Esophagus squamous epithelium (tissue), 5 donors: Measurements from ENCODE around the gene ZNF319. TPM values are rescaled to one million over a fixed set of nuclear protein-coding genes. Genes with fewer than 3 reads are reported as not detected.

Source experiments
- DNase-seq: peaks from one replicate; lab custom pipeline; 2025; lab: John Stamatoyannopoulos, UW
- H3K27ac ChIP-seq, 4 donors: fragments of 200-600 bp; sonication (generic); one replicate each; pipeline ENCODE4 v1.5.1; 2016 to 2019; ENCODE audit warnings: mild to moderate bottlenecking in 1 of 4
- H3K27me3 ChIP-seq, 4 donors: fragments of 200-600 bp; sonication (generic); 1 replicate in 3 of 4; 2 replicates in 1 of 4; pipeline versions ENCODE4 v1.5.1 to v1.6.0; 2017 to 2021; ENCODE audit warnings: antibody characterized with exemption in 1 of 4
- H3K36me3 ChIP-seq, 3 donors: fragments of 200-600 bp; sonication (generic); one replicate each; pipeline ENCODE4 v1.5.1; 2016 to 2019
- H3K4me1 ChIP-seq, 3 donors: fragments of 200-600 bp; sonication (generic); one replicate each; pipeline ENCODE4 v1.5.1; 2017 to 2019
- H3K4me3 ChIP-seq, 4 donors: fragments of 200-600 bp; sonication (generic); 1 replicate in 3 of 4; 2 replicates in 1 of 4; pipeline ENCODE4 v1.5.1; 2016 to 2019; ENCODE audit warnings: mild to moderate bottlenecking in 2 of 4, moderate library complexity in 1 of 4
- H3K9me3 ChIP-seq, 3 donors: fragments of 200-600 bp; sonication (generic); one replicate each; pipeline ENCODE4 v1.5.1; 2016 to 2019
- CTCF ChIP-seq, 6 experiments: fragments of 450-650 bp in 4 of 6; fragments of 200-600 bp in 2 of 6; sonication (generic) in 2 of 6; IDR thresholded peaks; one replicate each; pipeline ENCODE4 v1.5.1; 2016 to 2019; ENCODE audit warnings: antibody characterized with exemption in 6 of 6, mild to moderate bottlenecking in 4 of 6, moderate library complexity in 4 of 6
- POLR2A ChIP-seq, 4 donors: fragments of 450-650 bp; IDR thresholded peaks; one replicate each; pipeline ENCODE4 v1.6.1; 2017; ENCODE audit warnings: antibody characterized with exemption in 4 of 4, mild to moderate bottlenecking in 4 of 4, moderate library complexity in 3 of 4
- WGBS, 2 donors: methylation state at CpG; one replicate each; pipeline ENCODE4 v1.1.5; 2018; 5-methylcytosine and 5-hydroxymethylcytosine counted together
- intact Hi-C: fragments of 100-400 bp; cut with DNase I; formaldehyde crosslinking; loops from one replicate; pipeline ENCODE4 v1.15.0; 2022
- total RNA-seq, 4 donors: library from RNA; depleted of rRNA; stranded (reverse); fragments of >200 nt; gene quantifications; one replicate each; pipeline ENCODE4 v1.1.0, GENCODE V29; 2016
- donor health status: DM: yes; HTN: yes; CAD: no.

ZNF319 gene
- total RNA-seq, 4 donors from 2014 or later, result 1.5 to 5.1 (median 2.6) TPM

GRCh38 chr16:57970970-57971369, 29.5 kb downstream of the ZNF319 start, which contains the start of gene CNGB1:
CNGB1 (minus strand) TSS chr16:57971128; CDS start chr16:57967286, 3,842 bp downstream.
- no peaks in the 10 kb centered on the region for H3K27me3 ChIP-seq
- H3K4me3 ChIP-seq, result no peak within 1 kb of the TSS
- intact Hi-C loops, result no loop called here
- TF ChIP-seq POLR2A (IDR thresholded peaks at IDR 0.05), result no peak
- TF ChIP-seq CTCF (IDR thresholded peaks at IDR 0.05), result no peak
- WGBS, 2 donors, result 75 to 78% methylated on average over 6 of the region's 6 CpGs
- H3K36me3 ChIP-seq, result no peaks in the 10 kb centered on the region
- no peak for DNase-seq
- H3K4me1 ChIP-seq, result peaks cover 0 to 1% (median under 1%) of the 10 kb centered on the region in 3 donors
- H3K27ac ChIP-seq, result no peak within 1 kb of the TSS
- no peaks in the 10 kb centered on the region for H3K9me3 ChIP-seq

- no peak overlapping the region for H3K27ac ChIP-seq
- H3K9me3 ChIP-seq, result no peaks in the 10 kb centered on the region
- WGBS, 2 donors, result 76 to 79% methylated on average over 13 of the region's 13 CpGs
- no peaks in the 10 kb centered on the region for H3K27me3 ChIP-seq
- TF ChIP-seq POLR2A (IDR thresholded peaks at IDR 0.05) (no peak), CTCF (IDR thresholded peaks at IDR 0.05) (no peak)
- no peaks in the 10 kb centered on the region for H3K36me3 ChIP-seq
- intact Hi-C loops, result no loop called here
- H3K4me1 ChIP-seq, result no peaks in the 10 kb centered on the region
- no peak for DNase-seq
- no peak overlapping the region for H3K4me3 ChIP-seq
Observed at GRCh38 chr16:57970319-57970718, 30.2 kb downstream of the ZNF319 start.

- no peak for TF ChIP-seq POLR2A (IDR thresholded peaks at IDR 0.05)
- no peak for TF ChIP-seq CTCF (IDR thresholded peaks at IDR 0.05)
- Histone ChIP-seq H3K9me3 (no peaks in the 10 kb centered on the region), H3K27me3 (no peaks in the 10 kb centered on the region), H3K4me1 (no peaks in the 10 kb centered on the region), H3K4me3 (no peak overlapping the region), H3K27ac (no peak overlapping the region), H3K36me3 (no peaks in the 10 kb centered on the region)
- intact Hi-C loops, result no loop called here
- DNase-seq, result no peak
- WGBS, 2 donors, result 77 to 84% methylated on average over 8 to 9 of the region's 10 CpGs
Observed at GRCh38 chr16:57969451-57970123, 30.9 kb downstream of the ZNF319 start.

DNA sequence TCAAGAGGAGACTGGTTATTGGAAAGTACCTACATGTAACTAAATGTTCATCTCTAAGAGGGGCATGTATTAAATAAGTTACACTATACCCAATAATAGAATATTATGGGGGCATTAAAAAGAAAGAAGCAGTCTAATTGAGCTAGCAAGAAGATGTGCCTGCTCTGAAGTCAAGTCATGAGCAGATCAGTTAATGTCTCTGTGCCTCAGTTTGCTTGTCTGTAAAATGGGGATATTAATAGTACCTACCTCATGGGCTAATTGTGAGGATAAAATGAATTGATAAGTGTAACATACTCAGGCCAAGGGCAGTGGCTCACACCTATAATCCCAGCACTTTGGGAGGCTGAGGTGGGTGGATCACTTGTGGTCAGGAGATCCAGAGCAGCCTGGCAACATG, 32.6 kb downstream of the ZNF319 start:
- no peak overlapping the region for H3K4me3 ChIP-seq
- intact Hi-C loops, result no loop called here
- TF ChIP-seq CTCF (IDR thresholded peaks at IDR 0.05) (no peak), POLR2A (IDR thresholded peaks at IDR 0.05) (no peak)
- H3K27ac ChIP-seq, result no peak overlapping the region
- H3K9me3 ChIP-seq, result no peaks in the 10 kb centered on the region
- no peaks in the 10 kb centered on the region for H3K27me3 ChIP-seq
- no peak for DNase-seq
- H3K36me3 ChIP-seq, result no peaks in the 10 kb centered on the region
- H3K4me1 ChIP-seq, result no peaks in the 10 kb centered on the region

- Histone ChIP-seq H3K27ac (no peak overlapping the region), H3K36me3 (no peaks in the 10 kb centered on the region), H3K27me3 (no peaks in the 10 kb centered on the region), H3K9me3 (no peaks in the 10 kb centered on the region), H3K4me1 (no peaks in the 10 kb centered on the region), H3K4me3 (no peak overlapping the region)
- TF ChIP-seq CTCF (IDR thresholded peaks at IDR 0.05), result no peak
- TF ChIP-seq POLR2A (IDR thresholded peaks at IDR 0.05), result no peak
- 84 to 87% methylated on average over 9 of the region's 9 CpGs for WGBS, 2 donors
- DNase-seq, result no peak
- intact Hi-C loops, result no loop called here
Observed at GRCh38 chr16:57966986-57967385, 33.5 kb downstream of the ZNF319 start.
